RWPE1 (cell line): ENCODE data around the gene C11orf86.

Experiments used
- CTCF ChIA-PET: fragments of 350-600 bp; sonication (Branson Sonifier 250); formaldehyde crosslinking; extraction: SDS; loops from one replicate; lab custom pipeline; 2021; lab: Yijun Ruan, JAX
- POLR2A ChIA-PET: fragments of 400-600 bp; formaldehyde crosslinking; extraction: SDS; loops from one replicate; lab custom pipeline; 2020; ENCODE audit warnings: antibody characterized with exemption; ENCODE audit not compliant: low non-redundant PET; lab: Yijun Ruan, JAX
- DNase-seq: peaks from one replicate; pipeline ENCODE4 v3.0.0; 2012; ENCODE audit warnings: low spot score
- H3K27ac ChIP-seq: fragments of 450-650 bp; 2 replicates; pipeline ENCODE4 v1.5.1; 2017
- CTCF ChIP-seq: fragments of 450-650 bp; conservative IDR thresholded peaks from 2 replicates; pipeline ENCODE4 v1.5.1; 2017; ENCODE audit warnings: low read depth, mild to moderate bottlenecking

Gene C11orf86

GRCh38 chr11:66970807-66971442 is 4.2 kb upstream of the C11orf86 start:
- ChIA-PET POLR2A (interaction anchor here (0.5 kb wide), 1 partner anchor 407 kb away, joined by 3 read pairs; no protein-coding TSS in a partner anchor), CTCF (interaction anchor here (0.5 to 0.6 kb wide), 2 partner anchors 22 to 172 kb away, joined by 3 read pairs; no protein-coding TSS in a partner anchor)
- TF ChIP-seq CTCF = no peak
- peak overlapping the region; percentile 98 for H3K27ac ChIP-seq
- DNase-seq = peak; percentile 91

GRCh38 chr11:66971488-66971887 is 3.6 kb upstream of the C11orf86 start:
- CTCF ChIA-PET = interaction anchor here (0.5 kb wide), 1 partner anchor 172 kb away, joined by 3 read pairs; no protein-coding TSS in a partner anchor
- POLR2A ChIA-PET = interaction anchor here (0.5 kb wide), 1 partner anchor 407 kb away, joined by 3 read pairs; no protein-coding TSS in a partner anchor
- no peak for DNase-seq
- TF ChIP-seq CTCF = no peak
- peak overlapping the region; percentile 98 for H3K27ac ChIP-seq

GRCh38 chr11:66973956-66974580 is 1.0 kb upstream of the C11orf86 start:
- ChIA-PET POLR2A (no interaction called here), CTCF (interaction anchor here (0.5 kb wide), 1 partner anchor 84 kb away, joined by 3 read pairs; no protein-coding TSS in a partner anchor)
- peak overlapping the region; percentile 98 for H3K27ac ChIP-seq
- TF ChIP-seq CTCF = no peak
- DNase-seq = no peak

- peak overlapping the region; percentile 98 for H3K27ac ChIP-seq
- POLR2A ChIA-PET = interaction anchor here (0.5 kb wide), 1 partner anchor 120 kb away, joined by 3 read pairs; no protein-coding TSS in a partner anchor
- DNase-seq = no peak
- TF ChIP-seq CTCF = no peak
- CTCF ChIA-PET = interaction anchor here (0.5 to 1.1 kb wide), 14 partner anchors 10 to 134 kb away, joined by 3 to 6 read pairs (median 4); no protein-coding TSS in a partner anchor
Observed at GRCh38 chr11:66975405-66976027, 412 bp downstream of the C11orf86 start.

GRCh38 chr11:66976028-66976467 is 944 bp downstream of the C11orf86 start:
- CTCF ChIA-PET = interaction anchor here (0.6 to 1.1 kb wide), 14 partner anchors 10 to 134 kb away, joined by 3 to 5 read pairs (median 3); partner anchors contain the start of gene PC
- no peak for DNase-seq

More at GRCh38 chr11:66976028-66976467, 944 bp downstream of the C11orf86 start:
- no peak; the same call in 1 of the 2 replicates for TF ChIP-seq CTCF
- POLR2A ChIA-PET = no interaction called here
- peak overlapping the region; percentile 98 for H3K27ac ChIP-seq
